Mammary epithelial cell (primary cell): ENCODE results near the gene MRPL53.

Experiments used
- CTCF ChIP-seq, 2 donors: IDR thresholded peaks in 1 of 2; conservative IDR thresholded peaks in 1 of 2; 2 replicates each; pipeline ENCODE4 v1.5.1; 2011 to 2012; ENCODE audit warnings: inconsistent platforms in 2 of 2, low read length in 2 of 2, mild to moderate bottlenecking in 2 of 2, control low read depth in 1 of 2, low read depth in 1 of 2; ENCODE audit not compliant: insufficient read depth in 1 of 2; ENCODE audit errors: extremely low read depth in 1 of 2
- EZH2 ChIP-seq: IDR thresholded peaks from 2 replicates; pipeline ENCODE4 v1.6.1; 2012; ENCODE audit warnings: low read length, inconsistent platforms, borderline replicate concordance

GRCh38 chr2:74472086-74472944 is at the start of gene MRPL53:
- TF ChIP-seq CTCF (conservative IDR thresholded peaks at IDR 0.05 in 1 of 2, IDR thresholded peaks at IDR 0.05 in 1 of 2; ENCODE audit: extremely low read depth in 1 of 2, insufficient read depth in 1 of 2, low read depth in 1 of 2, low read length in 2 of 2) (no peak), EZH2 (no peak)
